Ramos (cell line): ENCODE measurements around the gene CDKN1C.

Experiments used
- in situ Hi-C: fragments of 300-500 bp; cut with MboI; formaldehyde crosslinking; loops from one replicate; pipeline ENCODE4 v1.14.3; 2022; ENCODE audit warnings: low sequenced_read_pairs; ENCODE audit not compliant: unreplicated experiment

The CDKN1C gene

DNA sequence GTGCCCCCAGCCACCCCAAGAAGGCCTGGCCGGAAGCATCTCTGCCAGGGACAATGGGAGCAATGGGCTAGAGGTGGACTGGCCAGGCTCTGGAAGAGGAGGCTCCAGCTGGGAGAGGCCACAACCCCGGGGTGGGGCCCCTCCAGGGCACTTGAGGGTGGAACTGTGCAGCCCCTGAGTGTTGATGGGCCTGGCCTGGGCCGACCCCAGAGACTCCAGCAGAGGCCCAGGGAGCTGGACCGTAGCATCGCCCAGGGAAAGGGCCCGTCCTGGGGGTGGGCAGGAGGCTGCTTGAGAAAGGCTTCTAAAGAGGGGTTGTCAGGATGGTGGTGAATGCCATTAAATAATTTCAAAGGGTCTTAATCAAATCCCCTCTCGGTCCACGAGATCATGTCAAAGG is 30.4 kb downstream of the CDKN1C start:
- in situ Hi-C loops: no loop called here

DNA sequence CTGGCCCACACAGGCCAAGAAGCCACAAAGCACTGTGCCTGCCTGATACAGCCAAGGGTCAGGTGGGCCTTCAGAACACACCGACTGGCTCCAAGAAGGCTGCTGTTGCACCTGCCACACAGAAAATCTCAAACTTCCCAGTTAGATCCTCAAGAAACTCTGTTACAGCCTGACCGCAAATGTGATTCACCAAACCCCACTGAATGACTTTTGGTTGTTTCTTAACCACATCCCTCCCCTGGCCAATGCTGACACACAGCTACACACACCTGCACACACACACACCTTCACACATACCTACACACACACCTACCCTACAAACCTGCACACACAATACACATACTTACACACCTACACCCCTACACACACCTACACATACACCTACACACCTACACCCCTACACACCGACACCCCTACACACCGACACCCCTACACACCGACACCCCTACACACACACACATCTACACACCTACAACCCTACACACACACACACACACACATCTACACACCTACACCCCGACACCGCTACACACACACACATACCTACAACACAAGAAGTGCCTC is 31.5 kb downstream of the CDKN1C start:
- in situ Hi-C loops: no loop called here

DNA sequence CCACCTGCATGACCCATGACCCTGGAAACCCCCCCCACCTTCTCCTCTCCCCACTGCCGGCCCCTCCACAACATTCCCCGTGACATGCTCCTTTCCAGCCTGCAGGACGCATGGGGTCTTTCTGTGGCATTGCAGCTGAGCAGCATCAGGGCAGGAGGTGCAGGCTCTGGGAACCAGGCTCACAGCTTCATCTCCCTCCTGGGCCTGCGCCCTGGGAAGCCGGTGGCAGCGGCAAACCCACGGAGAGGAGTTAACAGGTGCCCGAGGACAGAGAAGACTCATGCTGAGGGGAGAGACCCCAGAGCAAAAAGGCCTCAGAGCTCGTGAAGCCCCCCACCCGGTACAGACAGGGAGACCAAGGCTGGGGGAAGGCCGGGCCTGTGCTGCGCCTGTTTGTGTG is 32.2 kb downstream of the CDKN1C start:
- in situ Hi-C loops: no loop called here

DNA sequence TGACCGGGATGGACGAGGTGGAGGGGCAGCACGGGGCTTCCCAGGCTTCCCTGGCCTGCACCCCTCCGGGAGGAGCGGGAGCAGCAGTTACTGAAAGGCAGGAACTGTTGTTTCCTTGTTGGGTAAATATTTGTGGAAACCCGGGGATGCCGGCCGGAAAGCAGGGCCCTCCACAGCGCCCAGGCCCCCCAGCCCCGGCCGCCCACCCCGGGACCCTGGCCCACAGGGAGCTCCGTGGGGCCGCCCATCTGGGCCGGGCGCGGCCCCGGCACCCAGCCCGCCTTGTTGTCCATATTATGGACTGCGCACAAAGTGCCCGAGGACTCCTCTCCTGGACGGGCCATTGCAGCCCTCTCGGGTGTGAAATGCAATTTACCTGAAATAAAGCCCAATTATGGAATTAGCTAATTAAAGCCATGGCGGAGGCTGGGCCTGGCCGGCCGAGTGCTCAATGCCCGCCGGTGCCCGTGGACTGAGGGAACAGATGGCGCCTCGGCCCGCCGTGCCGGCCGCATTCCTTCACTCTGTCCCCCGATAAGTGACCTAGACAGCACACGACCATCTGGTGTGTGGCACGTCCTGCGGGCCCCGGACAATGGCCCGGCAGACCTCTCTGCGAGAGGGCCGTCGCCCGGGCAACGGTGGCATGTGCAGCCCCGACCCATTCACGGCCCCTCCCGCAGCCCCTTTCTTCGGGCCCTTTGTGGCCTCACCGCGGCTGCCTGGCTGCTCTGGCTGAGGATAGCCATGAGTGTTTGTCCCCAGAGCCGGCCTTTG is 35.4 kb downstream of the CDKN1C start:
- in situ Hi-C loops: no loop called here

DNA sequence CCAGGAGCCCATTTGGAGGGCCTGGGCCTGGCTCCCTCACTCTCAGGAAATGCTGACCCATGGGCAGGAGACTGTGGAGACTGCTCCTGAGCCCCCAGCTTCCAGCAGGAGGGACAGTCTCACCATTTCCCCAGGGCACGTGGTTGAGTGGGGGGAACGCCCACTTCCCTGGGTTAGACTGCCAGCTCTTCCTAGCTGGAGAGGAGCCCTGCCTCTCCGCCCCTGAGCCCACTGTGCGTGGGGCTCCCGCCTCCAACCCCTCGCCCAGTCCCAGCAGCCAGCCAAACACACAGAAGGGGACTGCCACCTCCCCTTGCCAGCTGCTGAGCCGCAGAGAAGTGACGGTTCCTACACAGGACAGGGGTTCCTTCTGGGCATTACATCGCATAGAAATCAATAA is 37.1 kb downstream of the CDKN1C start:
- in situ Hi-C loops: no loop called here

DNA sequence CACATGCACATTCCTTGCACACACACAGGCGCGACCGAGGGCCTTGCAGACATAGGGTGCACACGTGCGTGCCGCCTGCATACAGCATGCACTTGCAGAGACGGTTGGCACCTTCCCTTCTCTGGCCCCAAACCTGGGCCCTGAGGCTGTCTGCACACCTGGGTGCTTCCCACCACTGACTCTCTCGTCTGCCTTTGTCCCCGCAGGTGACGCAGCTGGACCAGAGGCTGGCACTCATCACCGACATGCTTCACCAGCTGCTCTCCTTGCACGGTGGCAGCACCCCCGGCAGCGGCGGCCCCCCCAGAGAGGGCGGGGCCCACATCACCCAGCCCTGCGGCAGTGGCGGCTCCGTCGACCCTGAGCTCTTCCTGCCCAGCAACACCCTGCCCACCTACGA is 38.0 kb downstream of the CDKN1C start:
- in situ Hi-C loops: no loop called here

DNA sequence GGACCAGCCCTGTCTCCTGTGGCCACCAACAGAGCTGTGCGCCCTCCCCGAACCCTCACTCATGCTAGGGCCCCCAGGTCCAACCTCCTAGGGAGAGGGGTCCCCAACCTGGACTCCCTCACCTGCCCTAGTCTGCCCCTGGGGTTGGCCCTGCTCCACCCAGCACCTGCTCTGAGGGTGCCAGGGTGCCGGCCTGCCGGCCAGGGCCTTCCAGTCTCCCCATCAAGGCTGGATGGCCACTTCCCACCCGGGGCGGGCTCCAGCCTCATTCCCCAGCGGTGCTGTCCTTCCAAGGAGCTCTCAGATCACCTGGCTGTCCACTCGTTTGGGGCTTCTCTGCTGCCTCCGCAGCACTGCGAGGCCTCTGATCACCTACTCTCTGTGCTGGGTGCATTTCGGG is 39.1 kb downstream of the CDKN1C start:
- in situ Hi-C loops: no loop called here

DNA sequence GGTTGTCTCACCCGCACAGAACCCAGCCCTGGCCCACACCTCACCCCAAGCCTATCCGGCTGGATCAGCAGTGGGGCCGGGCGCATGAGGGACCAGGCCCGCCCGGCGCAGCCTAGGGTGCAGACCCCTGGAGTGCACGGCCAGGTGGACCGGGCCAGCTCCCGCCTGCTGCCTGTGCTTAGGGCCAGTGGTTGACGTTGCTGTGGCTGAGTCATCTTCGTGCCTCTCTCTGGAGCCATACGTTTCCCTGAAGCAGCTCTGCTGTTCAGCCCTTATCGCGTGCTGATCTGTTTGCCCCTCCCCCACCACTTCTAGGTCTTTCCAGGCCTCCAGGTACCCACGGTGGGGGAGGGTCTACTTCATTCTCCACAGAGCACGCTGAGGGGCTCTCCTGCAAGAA is 39.5 kb downstream of the CDKN1C start:
- in situ Hi-C loops: no loop called here

DNA sequence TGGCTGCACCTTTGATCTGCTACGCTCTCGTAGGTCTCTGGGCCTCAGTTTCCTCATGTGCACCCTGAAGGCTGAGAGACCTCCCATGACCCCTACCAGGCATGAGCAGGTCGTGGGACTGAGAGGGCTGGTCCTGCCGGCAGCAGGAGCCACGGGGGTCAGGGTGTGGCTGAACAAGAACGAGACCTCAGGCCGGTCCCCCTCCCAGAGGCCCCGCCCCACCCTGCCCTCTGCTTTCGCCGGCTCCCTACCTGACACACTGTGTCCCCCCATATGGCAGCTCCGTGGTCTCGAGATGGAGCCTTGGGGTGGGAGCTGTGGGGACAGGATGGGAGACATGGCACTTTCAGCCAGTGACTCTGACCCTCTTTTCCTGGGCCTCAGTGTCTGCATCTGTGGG is 40.6 kb downstream of the CDKN1C start:
- in situ Hi-C loops: no loop called here

DNA sequence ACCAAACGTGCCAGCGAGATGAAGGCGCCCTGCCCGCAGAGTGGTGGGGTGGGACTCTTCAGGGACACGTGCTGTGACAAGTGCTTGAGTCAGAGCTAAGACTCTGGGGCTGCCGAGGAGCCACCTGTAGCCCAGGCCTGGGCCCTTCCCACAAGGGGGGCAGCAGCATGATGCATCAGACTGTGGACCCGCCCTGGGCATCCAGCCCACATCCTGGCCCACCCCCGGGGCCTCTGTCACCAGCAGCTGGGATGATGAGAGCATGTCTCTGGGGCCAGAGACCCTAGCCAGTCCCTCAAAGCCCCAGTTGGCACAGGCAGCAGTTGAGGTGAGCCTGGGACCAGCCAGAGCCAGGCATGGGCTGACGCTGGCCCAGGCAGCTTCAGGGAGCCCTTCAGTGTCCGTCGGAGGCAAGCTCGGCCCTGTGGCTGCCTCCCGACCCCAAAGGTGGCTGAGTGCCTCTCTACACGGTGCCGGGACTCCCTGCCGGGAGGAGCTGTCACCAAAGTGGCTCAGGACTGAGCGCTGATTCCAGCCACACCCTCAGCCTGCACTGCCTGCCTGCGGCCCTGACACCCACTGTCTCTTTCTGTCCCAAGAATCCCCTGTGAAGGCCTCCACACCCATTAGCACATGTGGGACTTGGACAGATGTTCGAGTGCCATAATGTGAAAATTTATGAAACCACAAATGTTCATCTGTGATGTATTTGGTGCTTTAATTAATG is 41.3 kb downstream of the CDKN1C start:
- in situ Hi-C loops: no loop called here

DNA sequence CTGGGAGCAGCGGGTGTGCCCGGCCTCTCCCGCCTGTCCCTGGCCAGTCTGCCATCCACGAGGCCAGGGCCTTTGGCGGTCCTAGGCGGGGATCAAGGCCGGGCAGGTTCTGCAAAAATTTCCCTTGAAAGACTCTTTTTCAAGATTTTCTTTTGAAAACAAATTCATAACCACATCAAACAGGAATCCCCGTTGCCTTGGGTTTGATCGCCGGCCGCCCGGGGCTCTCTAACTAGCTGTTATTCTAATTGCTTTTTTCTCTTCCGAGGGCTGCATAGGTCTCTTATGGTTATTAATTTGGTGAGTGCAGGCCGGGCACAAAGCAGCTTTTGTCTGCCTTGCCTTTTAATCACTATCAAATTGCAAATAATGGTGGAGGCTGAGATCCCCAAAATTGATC is 42.0 kb downstream of the CDKN1C start:
- in situ Hi-C loops: no loop called here

DNA sequence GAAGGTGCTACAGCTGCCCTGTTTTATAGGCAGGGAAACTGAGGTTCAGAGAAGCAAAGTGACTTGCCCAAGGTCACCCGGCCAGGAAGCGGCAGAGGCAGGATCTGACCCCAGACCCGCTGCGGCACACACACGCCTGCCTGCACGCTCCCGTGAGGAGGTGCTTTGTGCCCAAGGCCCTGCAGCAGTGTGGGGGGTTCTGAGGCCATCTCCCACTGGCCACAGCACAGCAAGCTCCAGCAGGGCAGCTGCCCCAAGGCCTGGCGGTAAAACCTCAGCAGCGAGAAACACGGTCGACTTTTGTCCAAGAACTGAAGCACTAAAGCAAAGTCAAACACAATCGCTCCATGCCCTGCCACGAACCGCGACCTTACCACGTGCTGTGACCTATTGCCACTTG is 42.7 kb downstream of the CDKN1C start:
- in situ Hi-C loops: no loop called here

DNA sequence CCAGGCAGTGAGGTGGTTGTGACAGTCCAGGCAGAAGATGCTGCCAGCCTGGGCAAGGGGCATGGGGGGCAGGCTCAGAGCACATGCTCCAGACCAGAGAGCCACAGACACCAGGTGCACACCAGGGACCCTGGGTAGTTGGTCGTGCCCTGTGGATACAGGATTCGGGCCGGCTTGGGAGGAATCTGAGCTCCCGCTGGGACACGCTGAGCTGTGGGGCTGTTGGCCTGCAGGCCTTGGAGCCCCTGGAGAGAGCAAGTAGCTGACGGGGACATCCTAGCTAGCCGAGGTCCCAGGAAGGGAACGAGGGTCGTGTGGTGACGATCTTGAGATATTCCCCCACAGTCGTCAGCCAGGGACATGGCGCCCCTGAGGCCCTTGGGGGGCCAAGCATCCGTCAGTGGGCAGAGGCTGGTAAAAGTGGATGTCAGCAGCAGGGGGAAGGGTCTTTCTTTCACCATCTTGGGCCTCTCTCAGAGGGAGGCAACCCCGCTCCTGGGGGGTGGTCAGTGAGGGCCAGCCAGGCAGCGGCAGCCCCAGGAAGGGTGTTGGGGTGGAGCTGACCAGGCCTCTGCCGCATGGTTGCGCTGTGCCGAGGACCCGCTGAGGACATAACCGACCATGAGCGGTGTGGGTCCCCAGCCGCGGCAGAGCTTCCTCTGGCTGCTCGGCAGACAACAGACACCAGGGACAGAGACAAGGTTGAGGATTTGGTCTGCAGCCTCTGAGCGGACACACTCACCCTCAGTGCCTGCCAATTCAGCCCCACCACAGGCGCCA is 44.0 kb downstream of the CDKN1C start:
- in situ Hi-C loops: no loop called here

DNA sequence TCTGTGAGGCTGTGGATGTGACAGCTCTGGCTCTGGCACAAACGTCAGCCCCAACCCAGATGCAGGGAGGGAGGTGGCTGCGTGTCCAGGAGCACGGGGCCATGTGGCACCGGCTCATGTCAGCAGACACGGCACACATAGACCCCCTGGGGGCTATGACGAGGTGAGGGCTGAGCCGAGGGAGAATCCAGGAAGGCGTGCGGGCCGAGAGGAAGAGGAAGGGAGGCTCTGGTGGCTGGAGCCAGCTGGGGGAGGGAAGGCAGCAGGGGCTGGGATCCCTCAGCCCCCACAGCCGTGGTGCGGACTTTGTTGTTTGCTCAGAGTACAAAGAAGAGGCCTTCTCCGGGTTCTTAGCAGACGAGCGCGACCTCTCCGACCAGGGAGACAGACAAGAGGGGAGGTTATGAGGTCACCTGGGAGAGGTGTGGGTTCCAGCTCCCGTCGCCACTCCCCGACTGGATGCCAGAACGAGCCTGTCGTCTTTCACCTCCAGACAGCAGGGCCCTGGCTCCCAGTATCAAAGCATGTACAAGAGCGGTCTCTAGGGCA is 46.1 kb downstream of the CDKN1C start:
- in situ Hi-C loops: no loop called here

DNA sequence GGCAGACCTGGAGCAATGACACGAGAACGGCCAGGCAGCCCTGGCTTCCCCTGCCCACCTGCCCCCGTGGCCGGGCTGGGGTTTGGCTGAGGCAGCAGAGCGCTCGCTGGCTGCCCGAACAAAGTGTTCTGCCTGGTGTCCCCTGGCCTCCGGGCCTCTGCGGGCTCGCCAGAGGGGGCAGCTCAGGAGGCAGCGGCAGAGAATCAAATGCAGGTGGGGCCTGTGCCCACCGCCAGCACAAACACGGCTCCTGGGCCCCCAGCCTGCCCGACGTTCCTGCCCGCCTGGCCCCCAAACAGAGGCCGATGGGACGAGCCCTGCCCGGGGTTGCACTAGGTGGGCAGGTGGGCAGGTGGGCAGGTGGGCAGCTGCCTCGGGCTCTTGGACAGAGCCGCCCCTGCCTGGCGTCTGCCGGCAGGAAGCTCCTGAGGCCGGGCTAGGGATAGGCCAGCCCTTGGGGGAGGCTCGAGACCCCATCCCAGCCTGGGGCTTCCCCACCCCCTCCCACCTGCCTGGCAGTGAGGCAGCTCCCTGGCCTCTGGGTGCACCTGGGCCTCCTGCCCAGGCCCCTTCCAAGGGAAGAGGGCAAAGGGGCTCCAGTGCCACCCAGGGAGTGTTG is 46.8 kb downstream of the CDKN1C start:
- in situ Hi-C loops: no loop called here

DNA sequence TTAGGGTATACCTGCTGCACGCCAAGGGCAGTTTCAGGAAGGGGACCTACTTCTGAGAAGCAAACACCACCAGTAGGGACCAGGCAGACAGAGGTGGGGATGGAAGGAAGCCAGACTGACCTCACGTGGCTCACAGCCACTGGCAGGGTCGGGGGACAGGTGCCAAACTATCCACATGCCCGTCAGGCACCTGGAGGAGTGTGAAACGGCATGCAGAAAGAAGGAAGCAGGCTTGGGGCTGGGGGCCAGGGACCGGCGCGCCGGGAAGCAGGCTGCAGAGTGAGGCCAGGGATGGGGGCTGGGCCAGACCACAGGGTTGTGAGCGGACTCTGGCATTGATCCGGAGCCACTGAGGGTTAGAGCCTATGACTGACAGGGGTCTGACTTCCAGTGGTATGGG is 47.5 kb downstream of the CDKN1C start:
- in situ Hi-C loops: no loop called here

DNA sequence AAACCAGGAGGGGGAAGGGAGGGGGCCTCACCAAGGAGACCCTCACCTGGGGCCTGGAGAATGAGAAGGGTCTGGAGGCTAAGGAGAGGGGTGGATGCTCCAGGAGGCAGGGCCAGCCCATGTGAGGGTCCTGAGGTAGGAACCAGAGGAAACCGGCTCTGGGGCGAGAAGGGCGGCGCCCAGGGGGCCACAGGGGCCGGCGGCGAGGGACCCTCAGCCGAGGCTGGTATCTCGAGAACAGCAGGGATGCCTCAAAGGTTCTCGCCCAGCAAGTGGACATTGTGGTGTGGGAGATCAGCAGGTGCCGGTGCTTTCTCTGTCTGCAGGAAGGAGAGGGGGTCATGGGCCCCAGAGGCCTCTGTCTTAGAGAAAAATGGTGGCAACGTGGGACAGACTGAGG is 47.9 kb downstream of the CDKN1C start:
- in situ Hi-C loops: no loop called here

DNA sequence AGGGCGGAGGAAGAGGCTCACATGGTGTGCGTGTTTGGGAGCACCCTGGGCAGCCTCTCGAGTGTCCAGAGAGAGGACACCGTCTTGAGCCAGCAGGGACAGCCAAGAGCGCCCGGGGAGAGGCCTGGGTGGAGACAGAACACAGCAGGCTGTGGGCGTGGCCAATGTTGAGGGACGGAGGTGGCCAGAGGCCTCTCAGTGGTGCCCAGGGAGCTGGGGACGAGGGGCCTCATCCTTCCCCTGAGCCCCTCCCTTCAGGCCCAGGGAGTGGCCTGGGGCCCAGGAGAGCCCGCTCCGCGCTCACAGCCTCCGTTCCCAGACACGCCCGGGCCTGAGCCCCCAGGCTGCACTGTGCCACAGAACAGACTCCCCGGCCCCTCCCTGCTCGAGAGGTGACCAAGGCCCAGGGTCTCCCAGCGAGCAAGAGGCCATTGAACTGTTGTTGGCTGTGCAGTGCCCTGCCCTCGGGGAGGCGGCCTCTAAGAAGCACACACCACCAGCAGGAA is 48.4 kb downstream of the CDKN1C start:
- in situ Hi-C loops: no loop called here

DNA sequence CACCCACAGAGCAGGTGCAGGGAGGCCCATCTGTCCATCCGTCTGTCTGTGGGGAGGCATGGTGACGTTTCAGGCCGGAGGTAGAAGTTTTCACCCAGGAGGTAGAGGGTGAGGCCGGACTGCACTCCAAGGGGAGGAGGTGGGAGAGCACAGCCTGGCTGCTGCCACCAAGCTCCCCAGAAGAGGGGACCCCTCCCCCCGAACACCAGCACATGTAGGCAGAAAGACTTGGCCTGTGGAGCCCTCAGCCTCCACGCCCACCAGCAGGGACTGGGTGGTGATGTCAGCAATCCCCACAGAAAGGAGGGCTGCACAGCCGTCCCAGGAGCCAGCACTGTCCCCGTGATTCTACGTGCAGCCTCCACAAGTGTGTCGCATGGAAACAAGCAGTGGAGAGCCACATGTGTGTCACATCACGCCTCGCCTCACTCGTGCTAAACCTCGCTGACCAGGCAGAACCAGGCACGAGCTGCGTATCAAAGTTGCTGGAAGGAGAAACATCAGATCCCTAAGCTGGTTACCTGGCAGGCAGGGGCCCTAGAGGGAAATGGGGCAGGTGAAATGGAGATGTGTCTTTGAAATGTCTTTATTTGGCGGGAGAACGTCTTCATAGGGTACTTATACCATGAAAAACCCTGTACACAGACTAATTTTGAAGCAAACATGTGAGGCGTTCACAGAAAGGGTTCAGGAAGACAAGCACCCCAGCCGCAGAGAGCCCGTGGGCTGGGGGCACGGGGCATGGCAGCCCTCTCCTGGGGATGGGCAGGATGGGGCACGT is 49.1 kb downstream of the CDKN1C start:
- in situ Hi-C loops: no loop called here
